Measurements from ENCODE around the gene BIRC7.
"Not testable (repeated sequence)": the region's sequence is repeated elsewhere in the genome, so short reads cannot be mapped to it uniquely, and the experiment has no call there.

Gene BIRC7

DNA sequence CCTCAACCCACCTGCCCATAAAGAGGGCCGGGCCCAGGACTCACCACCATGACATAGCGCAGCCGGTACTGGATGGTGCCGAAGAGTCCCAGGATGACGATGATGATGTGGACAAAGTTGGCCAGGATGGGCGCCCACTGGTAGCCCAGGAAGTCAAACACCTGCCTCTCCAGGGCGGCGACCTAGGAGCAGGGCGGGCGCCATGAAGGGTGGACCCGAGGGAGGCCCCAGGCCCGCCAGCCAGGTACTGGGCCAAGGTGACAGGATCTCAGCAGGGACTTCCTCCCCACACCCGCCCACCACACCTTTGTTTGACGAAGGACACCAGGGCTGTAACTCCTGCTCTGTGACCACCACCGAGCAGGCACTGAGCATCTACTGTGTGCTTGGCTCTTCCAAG lies 14.2 kb downstream of the BIRC7 start:
- Histone ChIP-seq H3K9me3 (no peaks in the 10 kb centered on the region), H3K36me3 (no peaks in the 10 kb centered on the region), H3K27ac (no peak overlapping the region), H3K4me1 (ENCODE audit: control insufficient read depth in 1 of 2, insufficient read depth in 1 of 2, low read depth in 1 of 2, low read length in 1 of 2) (no peaks in the 10 kb centered on the region), H3K4me3 (ENCODE audit: low read depth in 1 of 2, low read length in 1 of 2) (no peak overlapping the region), H3K27me3 (peaks cover 99% of the 10 kb centered on the region)
- TF ChIP-seq, protein P1, sequence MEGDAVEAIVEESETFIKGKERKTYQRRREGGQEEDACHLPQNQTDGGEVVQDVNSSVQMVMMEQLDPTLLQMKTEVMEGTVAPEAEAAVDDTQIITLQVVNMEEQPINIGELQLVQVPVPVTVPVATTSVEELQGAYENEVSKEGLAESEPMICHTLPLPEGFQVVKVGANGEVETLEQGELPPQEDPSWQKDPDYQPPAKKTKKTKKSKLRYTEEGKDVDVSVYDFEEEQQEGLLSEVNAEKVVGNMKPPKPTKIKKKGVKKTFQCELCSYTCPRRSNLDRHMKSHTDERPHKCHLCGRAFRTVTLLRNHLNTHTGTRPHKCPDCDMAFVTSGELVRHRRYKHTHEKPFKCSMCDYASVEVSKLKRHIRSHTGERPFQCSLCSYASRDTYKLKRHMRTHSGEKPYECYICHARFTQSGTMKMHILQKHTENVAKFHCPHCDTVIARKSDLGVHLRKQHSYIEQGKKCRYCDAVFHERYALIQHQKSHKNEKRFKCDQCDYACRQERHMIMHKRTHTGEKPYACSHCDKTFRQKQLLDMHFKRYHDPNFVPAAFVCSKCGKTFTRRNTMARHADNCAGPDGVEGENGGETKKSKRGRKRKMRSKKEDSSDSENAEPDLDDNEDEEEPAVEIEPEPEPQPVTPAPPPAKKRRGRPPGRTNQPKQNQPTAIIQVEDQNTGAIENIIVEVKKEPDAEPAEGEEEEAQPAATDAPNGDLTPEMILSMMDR (IDR thresholded peaks at IDR 0.05), result no peak

DNA sequence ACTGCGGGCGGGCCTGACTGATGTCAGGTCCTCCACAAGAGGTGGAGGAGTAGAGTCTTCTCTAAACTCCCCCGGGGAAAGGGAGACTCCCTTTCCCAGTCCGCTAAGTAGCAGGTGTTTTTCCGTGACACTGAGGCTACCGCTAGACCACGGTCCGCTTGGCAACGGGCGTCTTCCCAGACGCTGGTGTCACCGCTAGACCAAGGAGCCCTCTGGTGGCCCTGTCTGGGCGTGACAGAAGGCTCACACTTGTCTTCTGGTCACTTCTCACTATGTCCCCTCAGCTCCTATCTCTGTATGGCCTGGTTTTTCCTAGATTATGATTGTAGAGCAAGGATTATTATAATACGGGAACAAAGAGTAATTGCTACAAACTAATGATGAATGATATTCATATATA lies 15.6 kb downstream of the BIRC7 start:
- H3K9me3 ChIP-seq, result not testable (repeated sequence)
- H3K27me3 ChIP-seq, result peaks cover 99% of the 10 kb centered on the region

DNA sequence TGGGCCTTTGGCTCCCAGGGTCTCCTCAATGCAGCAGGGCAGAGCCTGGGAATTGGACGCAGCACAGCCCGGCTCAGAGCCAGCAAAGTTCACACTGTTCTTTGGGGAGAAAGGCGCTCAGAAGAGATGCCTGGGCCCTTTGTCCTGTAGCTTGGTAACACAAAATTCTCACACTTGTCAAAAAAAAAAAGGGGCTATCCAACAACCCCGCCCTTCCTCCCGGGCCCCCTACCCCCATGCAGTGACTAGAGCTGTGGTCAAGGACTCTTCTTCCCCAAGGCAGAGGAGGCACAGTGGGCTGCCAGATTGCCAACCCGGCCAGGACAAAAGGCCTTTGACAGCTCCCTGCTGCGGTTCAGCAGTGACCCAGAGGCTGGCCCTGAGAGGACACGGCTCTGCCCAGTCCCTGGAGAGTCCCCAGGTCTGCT lies 16.6 kb downstream of the BIRC7 start:
- no peak overlapping the region for H3K4me3 ChIP-seq (ENCODE audit: low read depth in 1 of 2, low read length in 1 of 2)
- H3K4me1 ChIP-seq (ENCODE audit: control insufficient read depth in 1 of 2, insufficient read depth in 1 of 2, low read depth in 1 of 2, low read length in 1 of 2), result no peaks in the 10 kb centered on the region
- H3K36me3 ChIP-seq, result no peaks in the 10 kb centered on the region
- TF ChIP-seq, protein P1 (IDR thresholded peaks at IDR 0.05), result no peak
- H3K27ac ChIP-seq, result no peak overlapping the region
- no peaks in the 10 kb centered on the region for H3K9me3 ChIP-seq
- H3K27me3 ChIP-seq, result peaks cover 98% of the 10 kb centered on the region

More for the DNA sequence above, 15.6 kb downstream of the BIRC7 start:
- H3K27ac ChIP-seq; H3K4me3 ChIP-seq (ENCODE audit: low read depth in 1 of 2, low read length in 1 of 2); H3K36me3 ChIP-seq; H3K4me1 ChIP-seq (ENCODE audit: control insufficient read depth in 1 of 2, insufficient read depth in 1 of 2, low read depth in 1 of 2, low read length in 1 of 2): not testable (repeated sequence)

DNA sequence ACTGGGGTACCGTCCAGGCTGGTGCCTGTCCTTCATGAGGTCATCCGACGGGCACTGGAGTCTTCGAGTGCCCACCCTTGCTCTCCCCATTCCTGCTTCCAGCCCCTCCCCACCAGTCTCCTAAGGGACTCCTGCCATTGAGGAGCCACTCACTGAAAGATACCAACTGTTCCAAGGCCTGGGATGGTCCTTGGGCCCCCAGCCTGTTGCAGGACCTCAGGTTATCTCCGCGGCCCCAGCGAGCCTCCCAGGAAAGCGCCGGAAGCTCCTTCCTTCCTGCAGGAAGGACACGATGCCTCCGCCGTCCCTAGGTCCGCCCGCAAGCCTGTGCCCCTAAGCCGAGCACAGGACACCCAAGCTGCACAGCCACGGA lies 17.3 kb downstream of the BIRC7 start:
- TF ChIP-seq, protein P1 (IDR thresholded peaks at IDR 0.05), result no peak
- Histone ChIP-seq H3K4me1 (ENCODE audit: control insufficient read depth in 1 of 2, insufficient read depth in 1 of 2, low read depth in 1 of 2, low read length in 1 of 2) (no peaks in the 10 kb centered on the region), H3K27me3 (peaks cover 96% of the 10 kb centered on the region), H3K4me3 (ENCODE audit: low read depth in 1 of 2, low read length in 1 of 2) (no peak overlapping the region), H3K36me3 (no peaks in the 10 kb centered on the region), H3K9me3 (no peaks in the 10 kb centered on the region), H3K27ac (no peak overlapping the region)

DNA sequence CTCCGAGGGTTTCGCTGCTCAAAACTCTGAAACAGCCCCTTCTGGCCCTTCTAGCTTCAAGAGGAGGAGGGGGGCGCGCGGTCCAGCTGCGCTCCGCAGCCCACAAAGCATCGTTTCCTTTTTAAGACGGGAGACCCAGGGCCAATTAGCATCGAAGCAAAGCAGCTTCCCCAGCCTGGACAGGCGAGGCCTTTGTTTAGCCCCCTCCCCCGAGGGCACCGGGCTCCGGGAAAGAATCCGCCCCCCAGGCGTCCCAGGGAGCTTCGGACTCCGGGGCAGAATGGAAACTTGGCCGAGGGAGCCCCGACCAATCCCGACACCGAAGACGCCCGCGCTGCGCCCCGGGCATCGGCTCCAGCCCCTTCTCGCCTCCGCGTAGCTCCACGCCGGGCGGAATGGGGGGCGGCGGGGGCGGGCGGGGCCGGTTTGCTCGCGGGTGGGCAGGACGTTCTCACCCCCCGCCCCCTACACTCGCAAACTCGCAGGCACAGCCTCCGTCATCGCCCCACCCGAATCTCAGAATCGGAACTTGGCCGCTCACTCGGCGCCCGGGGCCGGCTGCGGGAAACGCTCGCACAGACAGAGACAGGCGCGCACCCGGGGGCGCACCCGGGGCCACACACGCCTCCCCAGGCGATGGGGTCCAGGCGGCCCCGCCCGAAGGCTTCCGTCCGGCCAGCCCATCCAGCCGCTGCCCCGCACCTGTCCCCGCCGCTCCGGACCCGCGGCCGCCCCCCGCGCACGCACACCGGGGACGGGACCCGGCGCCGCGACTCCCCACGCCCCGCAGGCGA lies 17.9 kb downstream of the BIRC7 start:
- H3K27me3 ChIP-seq, result peaks cover 96% of the 10 kb centered on the region
- H3K9me3 ChIP-seq, result no peaks in the 10 kb centered on the region
- H3K36me3 ChIP-seq, result no peaks in the 10 kb centered on the region
- no peaks in the 10 kb centered on the region for H3K4me1 ChIP-seq (ENCODE audit: control insufficient read depth in 1 of 2, insufficient read depth in 1 of 2, low read depth in 1 of 2, low read length in 1 of 2)
- H3K27ac ChIP-seq, result no peak overlapping the region
- TF ChIP-seq, protein P1 (IDR thresholded peaks at IDR 0.05), result no peak
- H3K4me3 ChIP-seq (ENCODE audit: low read depth in 1 of 2, low read length in 1 of 2), result no peak overlapping the region

DNA sequence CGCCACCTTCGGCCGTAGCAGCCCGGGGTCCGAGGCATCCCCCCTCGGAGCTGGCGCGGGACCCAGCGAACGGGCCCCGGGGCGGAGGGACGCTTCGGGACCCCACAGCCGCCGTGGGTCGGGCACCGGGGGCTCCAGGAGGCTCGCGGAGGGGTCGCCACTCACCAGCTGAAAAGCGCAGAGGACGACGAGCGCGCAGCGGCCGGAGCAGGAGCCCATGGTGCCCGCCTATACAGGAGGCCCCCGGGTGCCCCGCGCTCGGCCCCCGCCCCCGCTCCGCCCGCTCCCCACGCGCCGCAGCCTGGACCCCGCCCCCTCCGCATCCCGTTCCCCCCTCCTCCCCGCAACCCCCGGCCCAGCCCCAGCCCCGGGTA lies 18.5 kb downstream of the BIRC7 start, which contains the start of gene NKAIN4:
NKAIN4 (minus strand) TSS at position 232 of the 374 bp plus-strand sequence; CDS start at position 219, 13 bp downstream.
- Histone ChIP-seq H3K27ac (no peak within 1 kb of the TSS), H3K9me3 (no peaks in the 10 kb centered on the region), H3K27me3 (peaks cover 97% of the 10 kb centered on the region), H3K4me1 (ENCODE audit: control insufficient read depth in 1 of 2, insufficient read depth in 1 of 2, low read depth in 1 of 2, low read length in 1 of 2) (no peaks in the 10 kb centered on the region), H3K36me3 (no peaks in the 10 kb centered on the region), H3K4me3 (ENCODE audit: low read depth in 1 of 2, low read length in 1 of 2) (no peak within 1 kb of the TSS)
- TF ChIP-seq, protein P1 (IDR thresholded peaks at IDR 0.05), result no peak

Data from neutrophil (primary cell).